CD4-positive, CD25-positive, alpha-beta regulatory T cell (primary cell): ENCODE measurements around the gene MYBPH. TPM values are rescaled to one million over a fixed set of nuclear protein-coding genes. Genes with fewer than 3 reads are reported as not detected.

Source experiments
- ATAC-seq, 2 donors: fragments of 150-1000 bp; cut with Tn5 transposase; one replicate each; pipeline ENCODE4 v1.10.0; 2021; ENCODE audit warnings: low read depth in 2 of 2, moderate number of reproducible peaks in 2 of 2, moderate library complexity in 1 of 2
- DNase-seq, 3 donors: peaks; one replicate each; pipeline versions ENCODE4 v3.0.0 to v3.0.0-alpha.2; 2012 to 2022; ENCODE audit warnings: mixed read lengths in 1 of 3
- H3K27ac ChIP-seq: one replicate; pipeline ENCODE4 v1.7.0; 2013; ENCODE audit warnings: mild to moderate bottlenecking, low read length; ENCODE audit not compliant: insufficient read depth, poor library complexity, severe bottlenecking
- H3K27me3 ChIP-seq: one replicate; pipeline ENCODE4 v1.7.0; 2013; ENCODE audit warnings: low read length; ENCODE audit not compliant: control insufficient read depth, insufficient read depth
- H3K36me3 ChIP-seq: one replicate; pipeline ENCODE4 v1.7.0; 2013; ENCODE audit warnings: mild to moderate bottlenecking, low read length, moderate library complexity; ENCODE audit not compliant: control insufficient read depth, insufficient read depth
- H3K4me1 ChIP-seq: 2 replicates; pipeline ENCODE4 v1.7.0; 2013; ENCODE audit warnings: mild to moderate bottlenecking, low read length; ENCODE audit not compliant: insufficient read depth, control insufficient read depth, poor library complexity, severe bottlenecking
- H3K4me3 ChIP-seq: one replicate; pipeline ENCODE4 v1.7.0; 2013; ENCODE audit warnings: low read depth, mild to moderate bottlenecking, low read length, moderate library complexity
- H3K9me3 ChIP-seq, 2 experiments: 1 replicate in 1 of 2; 2 replicates in 1 of 2; pipeline ENCODE4 v1.7.0; 2013; ENCODE audit warnings: low read length in 2 of 2, mild to moderate bottlenecking in 1 of 2, moderate library complexity in 1 of 2; ENCODE audit not compliant: control insufficient read depth in 2 of 2
- H3K27ac Mint-ChIP-seq, 3 donors: one replicate each; pipeline ENCODE4 v1.8.0; 2020 to 2022; ENCODE audit warnings: mild to moderate bottlenecking in 3 of 3, mixed read lengths in 3 of 3, moderate library complexity in 2 of 3
- H3K27me3 Mint-ChIP-seq: one replicate; pipeline ENCODE4 v1.8.0; 2022; ENCODE audit warnings: mild to moderate bottlenecking, mixed read lengths
- H3K36me3 Mint-ChIP-seq: one replicate; pipeline ENCODE4 v1.8.0; 2020; ENCODE audit warnings: mixed read lengths
- H3K4me1 Mint-ChIP-seq, 4 donors: one replicate each; pipeline ENCODE4 v1.8.0; 2020 to 2022; ENCODE audit warnings: mixed read lengths in 4 of 4, mild to moderate bottlenecking in 1 of 4
- H3K4me3 Mint-ChIP-seq, 4 donors: one replicate each; pipeline ENCODE4 v1.8.0; 2020 to 2022; ENCODE audit warnings: mild to moderate bottlenecking in 4 of 4, mixed read lengths in 4 of 4, moderate library complexity in 3 of 4
- H3K9me3 Mint-ChIP-seq, 7 donors: one replicate each; pipeline ENCODE4 v1.8.0; 2020 to 2022; ENCODE audit warnings: mixed read lengths in 7 of 7, mild to moderate bottlenecking in 3 of 7, moderate library complexity in 2 of 7
- polyA plus RNA-seq, 4 donors: library from polyadenylated mRNA; unstranded; fragments of 300-500 nt; fragmentation: Illumina TruSeq; gene quantifications; one replicate each; pipeline ENCODE4 v1.2.3, GENCODE V29; 2021
- total RNA-seq: library from RNA; stranded (reverse); gene quantifications from one replicate; pipeline ENCODE4 v1.2.3, GENCODE V29; 2022

Gene MYBPH
- total and polyA plus RNA-seq, 5 donors from 2014 or later, result not detected

GRCh38 chr1:203146042-203146369, 29.6 kb downstream of the MYBPH start:
- H3K27ac Mint-ChIP-seq, result no peak overlapping the region
- no peak for DNase-seq
- peaks cover 0 to 6% (median 0%) of the 10 kb centered on the region in 7 donors for H3K9me3 Mint-ChIP-seq
- H3K27ac ChIP-seq, result no peak overlapping the region
- no peaks in the 10 kb centered on the region for H3K4me1 Mint-ChIP-seq
- peaks cover 10% of the 10 kb centered on the region for H3K27me3 Mint-ChIP-seq
- no peak for ATAC-seq
- no peak overlapping the region for H3K4me3 ChIP-seq
- H3K36me3 ChIP-seq, result no peaks in the 10 kb centered on the region
- H3K4me3 Mint-ChIP-seq, result no peak overlapping the region
- no peaks in the 10 kb centered on the region for H3K27me3 ChIP-seq
- H3K9me3 ChIP-seq, result no peaks in the 10 kb centered on the region
- peaks cover 3% of the 10 kb centered on the region for H3K36me3 Mint-ChIP-seq
- no peaks in the 10 kb centered on the region for H3K4me1 ChIP-seq

GRCh38 chr1:203145321-203146041, 30.1 kb downstream of the MYBPH start:
- no peak for ATAC-seq
- Mint-ChIP-seq H3K4me3 (no peak overlapping the region), H3K4me1 (no peaks in the 10 kb centered on the region), H3K27me3 (peaks cover 10% of the 10 kb centered on the region), H3K27ac (peak overlapping the region in 1 of 3 donors; percentile 83), H3K36me3 (peaks cover 3% of the 10 kb centered on the region), H3K9me3 (peaks cover 0 to 6% (median 0%) of the 10 kb centered on the region in 7 donors)
- no peak overlapping the region for H3K27ac ChIP-seq
- H3K4me3 ChIP-seq, result no peak overlapping the region
- no peaks in the 10 kb centered on the region for H3K9me3 ChIP-seq
- DNase-seq, result no peak
- no peaks in the 10 kb centered on the region for H3K27me3 ChIP-seq
- no peaks in the 10 kb centered on the region for H3K4me1 ChIP-seq
- no peaks in the 10 kb centered on the region for H3K36me3 ChIP-seq

DNA sequence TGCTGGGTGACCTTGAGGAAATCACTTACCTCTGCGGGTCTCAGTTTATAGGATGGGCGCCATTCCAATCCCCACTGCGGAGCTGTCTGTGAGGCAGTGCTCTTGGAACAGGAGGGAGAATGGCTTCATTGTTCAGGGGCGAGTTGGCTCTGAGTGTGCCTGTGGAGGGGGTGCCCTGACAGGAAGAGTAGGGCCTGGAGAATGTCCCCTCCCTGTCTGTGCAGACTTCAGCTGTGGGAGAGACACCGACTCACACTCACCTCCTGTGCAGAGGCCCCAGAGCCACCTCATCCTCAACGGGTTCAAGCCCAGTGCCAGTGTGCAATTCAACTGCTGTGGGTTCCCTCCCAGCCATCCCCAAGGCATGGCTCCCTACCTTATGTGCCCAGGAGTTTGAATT, 31.0 kb downstream of the MYBPH start:
- no peaks in the 10 kb centered on the region for H3K4me1 Mint-ChIP-seq
- DNase-seq (no peak), ATAC-seq (no peak)
- peaks cover 3% of the 10 kb centered on the region for H3K36me3 Mint-ChIP-seq
- Histone ChIP-seq H3K9me3 (no peaks in the 10 kb centered on the region), H3K27ac (no peak overlapping the region), H3K4me3 (no peak overlapping the region), H3K36me3 (no peaks in the 10 kb centered on the region), H3K27me3 (no peaks in the 10 kb centered on the region), H3K4me1 (no peaks in the 10 kb centered on the region)
- no peak overlapping the region for H3K4me3 Mint-ChIP-seq
- peaks cover 10% of the 10 kb centered on the region for H3K27me3 Mint-ChIP-seq
- H3K27ac Mint-ChIP-seq, result no peak overlapping the region
- peaks cover 0 to 6% (median 0%) of the 10 kb centered on the region in 7 donors for H3K9me3 Mint-ChIP-seq

DNA sequence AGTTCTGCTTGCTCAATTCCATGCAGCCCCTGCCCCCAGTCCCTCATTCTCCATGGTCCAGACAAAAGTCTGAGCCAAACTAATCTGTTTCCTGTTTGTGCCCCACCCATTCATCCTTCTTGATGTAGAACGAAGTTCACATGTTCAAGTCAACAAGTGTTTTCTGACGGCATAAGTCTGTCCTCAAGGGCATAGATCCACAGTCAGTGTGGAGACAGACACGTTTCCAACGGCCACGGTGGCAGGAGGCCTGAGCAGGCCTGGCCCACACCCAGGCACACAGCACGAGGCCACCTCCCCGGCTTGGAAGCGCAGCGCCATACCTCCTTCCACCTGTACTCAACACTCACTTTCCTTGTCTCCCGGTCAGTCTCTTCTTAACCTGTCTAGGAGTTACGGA, 32.0 kb downstream of the MYBPH start:
- ATAC-seq (no peak), DNase-seq (no peak)
- Mint-ChIP-seq H3K4me3 (no peak overlapping the region), H3K27me3 (peaks cover 10% of the 10 kb centered on the region), H3K4me1 (no peaks in the 10 kb centered on the region), H3K27ac (peak overlapping the region in 1 of 3 donors; percentile 57), H3K36me3 (peaks cover 3% of the 10 kb centered on the region), H3K9me3 (peaks cover 0 to 6% (median 0%) of the 10 kb centered on the region in 7 donors)
- Histone ChIP-seq H3K27ac (no peak overlapping the region), H3K27me3 (no peaks in the 10 kb centered on the region), H3K9me3 (no peaks in the 10 kb centered on the region), H3K4me3 (no peak overlapping the region), H3K36me3 (no peaks in the 10 kb centered on the region), H3K4me1 (no peaks in the 10 kb centered on the region)

DNA sequence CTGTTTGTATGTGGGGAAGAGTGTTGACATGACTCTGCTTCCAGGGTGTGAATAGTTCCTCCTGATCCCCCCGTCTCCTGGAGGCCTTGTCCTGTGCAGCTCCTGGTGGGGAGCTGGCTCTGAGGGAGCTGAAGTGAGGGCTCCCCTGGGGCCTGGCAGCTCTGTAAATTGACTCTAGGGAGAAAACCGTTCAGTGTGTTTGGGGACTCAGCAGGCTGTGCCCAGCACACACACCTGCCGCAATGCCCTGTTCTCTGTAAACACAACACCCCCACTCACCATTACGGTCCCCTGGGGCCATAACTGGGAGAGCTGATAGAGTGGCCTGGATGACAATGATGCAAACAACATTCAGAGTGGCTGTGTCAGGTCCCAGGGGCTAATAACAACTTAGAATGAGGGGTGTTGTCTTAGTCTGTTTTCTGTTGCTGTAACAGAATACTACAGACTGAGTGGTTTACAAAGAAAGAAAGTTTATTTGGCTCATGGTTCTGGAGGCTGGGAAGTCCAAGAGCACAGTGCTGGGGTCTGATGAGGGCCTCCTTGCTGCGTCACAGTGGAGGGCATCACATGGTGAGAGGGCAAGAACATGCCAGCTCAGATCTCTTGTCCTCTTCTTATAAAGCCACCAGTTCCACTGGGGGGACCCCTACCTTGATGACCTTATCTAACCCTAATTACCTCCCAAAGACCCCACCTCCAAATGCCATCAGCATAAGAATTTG, 32.8 kb downstream of the MYBPH start:
- Mint-ChIP-seq H3K4me1 (no peaks in the 10 kb centered on the region), H3K36me3 (peaks cover 3% of the 10 kb centered on the region), H3K4me3 (no peak overlapping the region), H3K9me3 (peaks cover 0 to 6% (median 0%) of the 10 kb centered on the region in 7 donors), H3K27me3 (peaks cover 10% of the 10 kb centered on the region), H3K27ac (no peak overlapping the region)
- H3K4me3 ChIP-seq, result no peak overlapping the region
- H3K27ac ChIP-seq, result no peak overlapping the region
- H3K36me3 ChIP-seq, result no peaks in the 10 kb centered on the region
- no peaks in the 10 kb centered on the region for H3K4me1 ChIP-seq
- H3K27me3 ChIP-seq, result no peaks in the 10 kb centered on the region
- ATAC-seq, result no peak
- DNase-seq, result no peak
- H3K9me3 ChIP-seq, result no peaks in the 10 kb centered on the region

DNA sequence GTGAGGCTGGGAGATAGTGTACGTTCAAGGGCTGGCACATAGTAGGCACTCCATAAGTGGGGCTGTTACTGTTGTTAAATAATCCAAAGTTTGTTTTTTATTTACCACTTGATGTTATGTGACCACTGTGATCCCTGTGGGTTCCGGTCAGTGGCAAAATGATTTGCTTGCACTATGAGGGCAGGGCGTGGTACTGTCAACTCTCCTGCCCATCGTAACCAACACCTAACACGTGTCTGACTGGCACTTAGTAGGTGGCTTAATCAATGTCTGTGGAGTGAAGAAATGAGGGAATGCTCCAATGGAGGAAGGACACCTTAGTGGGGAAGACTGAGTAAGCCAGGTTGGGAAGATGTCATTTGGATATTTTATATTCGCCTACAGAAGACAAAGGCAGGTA, 33.5 kb downstream of the MYBPH start:
- H3K9me3 Mint-ChIP-seq, result peaks cover 0 to 6% (median 0%) of the 10 kb centered on the region in 7 donors
- Histone ChIP-seq H3K9me3 (no peaks in the 10 kb centered on the region), H3K27ac (no peak overlapping the region), H3K4me1 (no peaks in the 10 kb centered on the region), H3K4me3 (no peak overlapping the region), H3K36me3 (no peaks in the 10 kb centered on the region), H3K27me3 (no peaks in the 10 kb centered on the region)
- DNase-seq (no peak), ATAC-seq (no peak)
- H3K27me3 Mint-ChIP-seq, result peaks cover 10% of the 10 kb centered on the region
- H3K27ac Mint-ChIP-seq, result no peak overlapping the region
- H3K36me3 Mint-ChIP-seq, result peaks cover 3% of the 10 kb centered on the region
- no peak overlapping the region for H3K4me3 Mint-ChIP-seq
- no peaks in the 10 kb centered on the region for H3K4me1 Mint-ChIP-seq

DNA sequence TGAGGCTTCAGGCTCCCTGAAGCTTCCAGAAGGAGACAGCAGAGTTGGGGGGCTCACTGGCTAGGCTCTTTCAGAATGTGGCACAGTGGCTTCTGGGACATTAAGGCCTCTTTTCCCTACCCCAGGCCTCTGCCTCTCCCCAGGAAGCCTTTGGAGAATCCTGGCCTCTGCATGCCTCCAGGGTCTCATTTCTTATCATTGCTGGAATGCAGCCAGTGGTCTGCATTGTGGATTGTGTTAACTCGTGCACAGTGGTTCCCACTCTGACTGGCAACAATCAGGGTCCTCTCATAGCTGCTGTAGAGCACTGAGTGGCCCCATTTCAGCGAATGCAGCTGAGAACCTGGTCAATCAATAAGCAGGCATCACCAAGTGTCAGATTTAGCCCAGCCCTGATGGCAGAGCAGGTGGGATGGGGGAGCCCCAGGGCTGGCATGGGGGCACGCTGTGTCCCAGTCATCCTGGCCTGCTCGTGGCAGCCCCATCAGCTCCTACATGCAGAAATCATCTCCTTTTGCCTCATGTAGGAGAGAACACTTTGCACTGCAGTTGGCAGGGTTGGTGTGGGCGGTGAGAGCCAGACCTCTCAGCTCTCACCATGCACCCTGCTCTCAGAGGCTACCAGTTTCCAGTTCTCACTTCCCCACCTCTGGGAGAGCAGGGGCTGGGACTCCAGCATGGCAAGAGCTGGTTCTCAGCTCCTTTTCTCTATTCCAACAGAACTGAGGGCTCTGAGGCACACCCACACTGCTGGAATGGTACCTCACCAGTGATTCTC, 34.7 kb downstream of the MYBPH start:
- ATAC-seq, result no peak
- DNase-seq, result no peak
- no peak overlapping the region for H3K4me3 ChIP-seq
- no peaks in the 10 kb centered on the region for H3K4me1 ChIP-seq
- H3K4me1 Mint-ChIP-seq, result no peaks in the 10 kb centered on the region
- peaks cover 0 to 6% (median 0%) of the 10 kb centered on the region in 7 donors for H3K9me3 Mint-ChIP-seq
- H3K36me3 ChIP-seq, result no peaks in the 10 kb centered on the region
- H3K27me3 ChIP-seq, result no peaks in the 10 kb centered on the region
- H3K27ac ChIP-seq, result no peak overlapping the region
- peaks cover 13% of the 10 kb centered on the region for H3K27me3 Mint-ChIP-seq
- no peaks in the 10 kb centered on the region for H3K9me3 ChIP-seq
- H3K36me3 Mint-ChIP-seq, result peaks cover 3% of the 10 kb centered on the region
- no peak overlapping the region for H3K4me3 Mint-ChIP-seq
- H3K27ac Mint-ChIP-seq, result no peak overlapping the region
